Loucy (cell line): ENCODE data around the gene BGN.

ENCODE experiments used
- H2AFZ ChIP-seq: fragments of 200-600 bp; sonication (generic); 2 replicates; pipeline ENCODE4 v1.6.0; 2016; ENCODE audit warnings: antibody characterized with exemption, mild to moderate bottlenecking, low read length, moderate library complexity
- H3F3A ChIP-seq: fragments of 200-600 bp; 2 replicates; pipeline ENCODE4 v1.6.0; 2016; ENCODE audit warnings: antibody characterized with exemption, low read depth, mild to moderate bottlenecking
- H3K27me3 ChIP-seq: fragments of 200-600 bp; sonication (generic); 2 replicates; pipeline ENCODE4 v1.6.1; 2014; ENCODE audit warnings: low read length, mild to moderate bottlenecking; ENCODE audit not compliant: insufficient read depth, poor library complexity, severe bottlenecking
- H3K36me3 ChIP-seq: fragments of 200-600 bp; sonication (generic); 2 replicates; pipeline ENCODE4 v1.6.1; 2016; ENCODE audit warnings: low read length; ENCODE audit not compliant: insufficient read depth
- H3K4me1 ChIP-seq: fragments of 200-600 bp; sonication (generic); 2 replicates; pipeline ENCODE4 v1.5.1; 2014; ENCODE audit warnings: low read length, mild to moderate bottlenecking; ENCODE audit not compliant: insufficient read depth, poor library complexity, severe bottlenecking
- H3K4me2 ChIP-seq: fragments of 200-600 bp; sonication (generic); 2 replicates; pipeline ENCODE4 v1.6.0; 2014; ENCODE audit warnings: antibody characterized with exemption, low read length, low read depth, mild to moderate bottlenecking; ENCODE audit not compliant: poor library complexity, severe bottlenecking
- H3K4me3 ChIP-seq: fragments of 200-600 bp; sonication (generic); 2 replicates; pipeline ENCODE4 v1.5.1; 2014; ENCODE audit warnings: low read length, mild to moderate bottlenecking, mixed read lengths; ENCODE audit not compliant: poor library complexity, severe bottlenecking
- H3K79me2 ChIP-seq: fragments of 200-600 bp; sonication (generic); 2 replicates; pipeline ENCODE4 v1.6.1; 2014; ENCODE audit warnings: low read length; ENCODE audit not compliant: insufficient read depth
- H3K9ac ChIP-seq: fragments of 200-600 bp; sonication (generic); 2 replicates; pipeline ENCODE4 v1.6.0; 2014; ENCODE audit warnings: mild to moderate bottlenecking, low read depth, low read length, moderate library complexity; ENCODE audit not compliant: poor library complexity, severe bottlenecking
- H3K9me2 ChIP-seq: fragments of 200-600 bp; sonication (generic); replicated peaks from 2 replicates; pipeline ENCODE4 v1.6.1; 2016; ENCODE audit warnings: low read depth, low read length, mixed read lengths
- H3K9me3 ChIP-seq: fragments of 200-600 bp; sonication (generic); 2 replicates; pipeline ENCODE4 v1.6.1; 2014; ENCODE audit warnings: mild to moderate bottlenecking, antibody characterized with exemption, low read length, low read depth; ENCODE audit not compliant: insufficient read depth
- H4K20me1 ChIP-seq: fragments of 200-600 bp; sonication (generic); 2 replicates; pipeline ENCODE4 v1.6.0; 2014; ENCODE audit warnings: antibody characterized with exemption, low read length, mild to moderate bottlenecking; ENCODE audit not compliant: insufficient read depth, poor library complexity, severe bottlenecking
- EZH2phosphoT487 ChIP-seq: fragments of 200-600 bp; IDR thresholded peaks from 2 replicates; pipeline ENCODE4 v1.6.1; 2018; ENCODE audit warnings: antibody characterized with exemption, mild to moderate bottlenecking, moderate library complexity, borderline replicate concordance
- TF ChIP-seq, protein P1 (sequence below): fragments of 200-600 bp; sonication (generic); conservative IDR thresholded peaks from 2 replicates; pipeline ENCODE4 v1.5.1; 2014; ENCODE audit warnings: mild to moderate bottlenecking, antibody characterized with exemption, low read length

The BGN gene

GRCh38 chrX:153511784-153512500 is 17.2 kb downstream of the BGN start:
- no peak overlapping the region for H2AFZ ChIP-seq

DNA sequence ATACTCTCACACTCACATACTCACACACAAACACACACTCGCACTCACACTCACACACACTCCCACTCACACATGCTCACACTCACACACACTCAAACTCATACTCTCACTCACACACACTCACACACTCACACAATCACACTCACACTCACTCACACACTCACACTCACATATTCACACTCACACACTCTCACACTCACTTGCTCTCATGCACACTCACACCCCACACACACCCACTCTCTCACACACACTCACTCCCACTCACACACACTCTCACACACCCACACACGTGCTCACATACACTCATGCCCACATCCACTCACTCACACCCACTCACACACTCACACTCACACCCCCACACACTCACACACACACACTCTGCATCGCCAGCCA is 17.7 kb downstream of the BGN start:
- H3K36me3 ChIP-seq, result no peaks in the 10 kb centered on the region
- no peaks in the 10 kb centered on the region for H3K79me2 ChIP-seq
- H3K9ac ChIP-seq, result no peak overlapping the region
- no peaks in the 10 kb centered on the region for H3K9me2 ChIP-seq
- no peaks in the 10 kb centered on the region for H4K20me1 ChIP-seq
- H3K9me3 ChIP-seq, result no peaks in the 10 kb centered on the region
- no peaks in the 10 kb centered on the region for H3K4me1 ChIP-seq
- H3K27me3 ChIP-seq, result no peaks in the 10 kb centered on the region
- H2AFZ ChIP-seq, result no peak overlapping the region
- TF ChIP-seq, protein P1, sequence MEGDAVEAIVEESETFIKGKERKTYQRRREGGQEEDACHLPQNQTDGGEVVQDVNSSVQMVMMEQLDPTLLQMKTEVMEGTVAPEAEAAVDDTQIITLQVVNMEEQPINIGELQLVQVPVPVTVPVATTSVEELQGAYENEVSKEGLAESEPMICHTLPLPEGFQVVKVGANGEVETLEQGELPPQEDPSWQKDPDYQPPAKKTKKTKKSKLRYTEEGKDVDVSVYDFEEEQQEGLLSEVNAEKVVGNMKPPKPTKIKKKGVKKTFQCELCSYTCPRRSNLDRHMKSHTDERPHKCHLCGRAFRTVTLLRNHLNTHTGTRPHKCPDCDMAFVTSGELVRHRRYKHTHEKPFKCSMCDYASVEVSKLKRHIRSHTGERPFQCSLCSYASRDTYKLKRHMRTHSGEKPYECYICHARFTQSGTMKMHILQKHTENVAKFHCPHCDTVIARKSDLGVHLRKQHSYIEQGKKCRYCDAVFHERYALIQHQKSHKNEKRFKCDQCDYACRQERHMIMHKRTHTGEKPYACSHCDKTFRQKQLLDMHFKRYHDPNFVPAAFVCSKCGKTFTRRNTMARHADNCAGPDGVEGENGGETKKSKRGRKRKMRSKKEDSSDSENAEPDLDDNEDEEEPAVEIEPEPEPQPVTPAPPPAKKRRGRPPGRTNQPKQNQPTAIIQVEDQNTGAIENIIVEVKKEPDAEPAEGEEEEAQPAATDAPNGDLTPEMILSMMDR, result no peak
- no peak for TF ChIP-seq EZH2phosphoT487
- no peaks in the 10 kb centered on the region for H3F3A ChIP-seq
- no peak overlapping the region for H3K4me2 ChIP-seq
- no peak overlapping the region for H3K4me3 ChIP-seq

More at GRCh38 chrX:153511784-153512500, 17.2 kb downstream of the BGN start:
- H3F3A ChIP-seq, result no peaks in the 10 kb centered on the region
- H3K4me2 ChIP-seq, result no peak overlapping the region
- H3K4me1 ChIP-seq, result no peaks in the 10 kb centered on the region
- H3K4me3 ChIP-seq, result no peak overlapping the region
- H3K27me3 ChIP-seq, result no peaks in the 10 kb centered on the region
- H3K9me2 ChIP-seq, result no peaks in the 10 kb centered on the region
- H3K36me3 ChIP-seq, result no peaks in the 10 kb centered on the region
- no peaks in the 10 kb centered on the region for H4K20me1 ChIP-seq
- no peaks in the 10 kb centered on the region for H3K9me3 ChIP-seq
- no peak overlapping the region for H3K9ac ChIP-seq
- no peaks in the 10 kb centered on the region for H3K79me2 ChIP-seq
- TF ChIP-seq, protein P1, result no peak
- no peak for TF ChIP-seq EZH2phosphoT487

DNA sequence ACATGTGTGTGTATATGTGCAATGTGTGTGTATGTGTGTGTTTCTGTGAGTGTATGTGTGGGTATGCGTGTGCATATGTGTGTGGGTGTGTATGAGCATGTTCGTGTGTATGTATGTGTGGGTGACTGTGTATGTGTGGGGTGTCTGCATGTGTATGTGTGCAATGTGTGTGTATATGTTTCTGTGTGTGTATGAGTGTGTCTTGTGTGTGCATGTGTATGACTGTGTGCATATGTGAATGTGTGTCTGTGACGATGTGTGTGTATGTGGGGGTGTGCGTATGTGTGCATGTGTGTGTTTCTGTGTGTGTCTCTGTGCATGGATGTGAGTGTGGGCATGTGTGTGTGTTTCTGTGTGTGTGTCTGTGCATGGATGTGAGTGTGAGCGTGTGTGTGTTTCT is 18.5 kb downstream of the BGN start:
- Histone ChIP-seq H3K4me3 (no peak overlapping the region), H3K9ac (no peak overlapping the region), H3K9me3 (no peaks in the 10 kb centered on the region), H3K9me2 (no peaks in the 10 kb centered on the region), H2AFZ (no peak overlapping the region), H4K20me1 (no peaks in the 10 kb centered on the region), H3K36me3 (no peaks in the 10 kb centered on the region), H3K4me1 (no peaks in the 10 kb centered on the region), H3K79me2 (no peaks in the 10 kb centered on the region), H3K27me3 (no peaks in the 10 kb centered on the region), H3K4me2 (no peak overlapping the region), H3F3A (no peaks in the 10 kb centered on the region)
- TF ChIP-seq, protein P1, result no peak
- no peak for TF ChIP-seq EZH2phosphoT487
